ENCODE results near the gene VCAM1. TPM values are rescaled to one million over a fixed set of nuclear protein-coding genes. Genes with fewer than 3 reads are reported as not detected.
A peak's percentile ranks its signal among the peaks of the same experiment; 100 is the strongest.

VCAM1 gene
- polyA plus RNA-seq = not detected

- Mint-ChIP-seq H3K4me1 (peaks cover 6 to 9% of the 10 kb centered on the region in 2 donors), H3K9me3 (no peaks in the 10 kb centered on the region), H3K4me3 (no peak within 1 kb of the TSS), H3K27me3 (ENCODE audit: low read depth in 3 of 3) (peaks cover 0 to 9% (median 4%) of the 10 kb centered on the region in 3 donors), H3K27ac (peak within 1 kb of the TSS in 2 of 6 donors; percentile 41 to 54), H3K36me3 (no peaks in the 10 kb centered on the region)
- DNase-seq = no peak
Observed at GRCh38 chr1:100719490-100719889, at the start of gene VCAM1. VCAM1 (plus strand) TSS chr1:100719742; CDS start chr1:100719861, 119 bp downstream.

- peaks cover 2 to 8% (median 6%) of the 10 kb centered on the region in 3 donors for H3K27me3 Mint-ChIP-seq (ENCODE audit: low read depth in 3 of 3)
- peaks cover 0 to 4% (median 0%) of the 10 kb centered on the region in 3 donors for H3K36me3 Mint-ChIP-seq
- H3K9me3 Mint-ChIP-seq = peaks cover 0 to 7% (median 0%) of the 10 kb centered on the region in 6 donors
- DNase-seq = no peak
- H3K4me3 Mint-ChIP-seq = no peak overlapping the region
- H3K27ac Mint-ChIP-seq = no peak overlapping the region
- H3K4me1 Mint-ChIP-seq = no peaks in the 10 kb centered on the region
Observed at GRCh38 chr1:100670083-100670482, 49.5 kb upstream of the VCAM1 start.

GRCh38 chr1:100671601-100672000, 47.9 kb upstream of the VCAM1 start:
- Mint-ChIP-seq H3K9me3 (peaks cover 0 to 7% (median 0%) of the 10 kb centered on the region in 6 donors), H3K4me3 (no peak overlapping the region), H3K27ac (no peak overlapping the region)

GRCh38 chr1:100683448-100684349, 35.8 kb upstream of the VCAM1 start:
- H3K4me3 Mint-ChIP-seq = no peak overlapping the region
- H3K9me3 Mint-ChIP-seq = peaks cover 0 to 8% (median 5%) of the 10 kb centered on the region in 6 donors
- peaks cover 3 to 5% (median 4%) of the 10 kb centered on the region in 3 donors for H3K27me3 Mint-ChIP-seq (ENCODE audit: low read depth in 3 of 3)
- no peak for DNase-seq
- peak overlapping the region in 1 of 6 donors; percentile 19 for H3K27ac Mint-ChIP-seq
- no peaks in the 10 kb centered on the region for H3K4me1 Mint-ChIP-seq
- H3K36me3 Mint-ChIP-seq = peaks cover 0 to 6% (median 0%) of the 10 kb centered on the region in 3 donors

More at GRCh38 chr1:100671601-100672000, 47.9 kb upstream of the VCAM1 start:
- Mint-ChIP-seq H3K27me3 (ENCODE audit: low read depth in 3 of 3) (peaks cover 2 to 7% (median 6%) of the 10 kb centered on the region in 3 donors), H3K4me1 (no peaks in the 10 kb centered on the region), H3K36me3 (peaks cover 0 to 4% (median 0%) of the 10 kb centered on the region in 3 donors)
- no peak for DNase-seq

- H3K4me1 Mint-ChIP-seq = no peaks in the 10 kb centered on the region
- no peak overlapping the region for H3K27ac Mint-ChIP-seq
- peaks cover 0 to 11% (median 3%) of the 10 kb centered on the region in 3 donors for H3K36me3 Mint-ChIP-seq
- H3K27me3 Mint-ChIP-seq (ENCODE audit: low read depth in 3 of 3) = peaks cover 0 to 10% (median 7%) of the 10 kb centered on the region in 3 donors
- peaks cover 4 to 11% (median 7%) of the 10 kb centered on the region in 6 donors for H3K9me3 Mint-ChIP-seq
- H3K4me3 Mint-ChIP-seq = no peak overlapping the region
- DNase-seq = no peak
Observed at GRCh38 chr1:100699744-100700143, 19.8 kb upstream of the VCAM1 start.

- H3K9me3 Mint-ChIP-seq = peaks cover 0 to 6% (median 2%) of the 10 kb centered on the region in 6 donors
- H3K4me1 Mint-ChIP-seq = no peaks in the 10 kb centered on the region
- peaks cover 0 to 8% (median 0%) of the 10 kb centered on the region in 3 donors for H3K36me3 Mint-ChIP-seq
- peaks cover 0 to 10% (median 7%) of the 10 kb centered on the region in 3 donors for H3K27me3 Mint-ChIP-seq (ENCODE audit: low read depth in 3 of 3)
- DNase-seq = no peak
- H3K27ac Mint-ChIP-seq = no peak overlapping the region
- H3K4me3 Mint-ChIP-seq = no peak overlapping the region
Observed at GRCh38 chr1:100700586-100700985, 19.0 kb upstream of the VCAM1 start.

- no peak overlapping the region for H3K27ac Mint-ChIP-seq
- DNase-seq = no peak
- H3K4me1 Mint-ChIP-seq = no peaks in the 10 kb centered on the region
- peaks cover 0 to 3% (median 0%) of the 10 kb centered on the region in 6 donors for H3K9me3 Mint-ChIP-seq
- H3K4me3 Mint-ChIP-seq = no peak overlapping the region
- peaks cover 6 to 7% (median 7%) of the 10 kb centered on the region in 3 donors for H3K27me3 Mint-ChIP-seq (ENCODE audit: low read depth in 3 of 3)
- peaks cover 0 to 16% (median 0%) of the 10 kb centered on the region in 3 donors for H3K36me3 Mint-ChIP-seq
Observed at GRCh38 chr1:100703052-100703451, 16.5 kb upstream of the VCAM1 start.

GRCh38 chr1:100703716-100704115, 15.8 kb upstream of the VCAM1 start:
- H3K4me1 Mint-ChIP-seq = peaks cover 4 to 5% of the 10 kb centered on the region in 2 donors
- H3K36me3 Mint-ChIP-seq = peaks cover 0 to 16% (median 0%) of the 10 kb centered on the region in 3 donors
- no peak overlapping the region for H3K27ac Mint-ChIP-seq
- peaks cover 5 to 7% (median 6%) of the 10 kb centered on the region in 3 donors for H3K27me3 Mint-ChIP-seq (ENCODE audit: low read depth in 3 of 3)
- H3K4me3 Mint-ChIP-seq = no peak overlapping the region
- no peak for DNase-seq
- peaks cover 0 to 2% (median 0%) of the 10 kb centered on the region in 6 donors for H3K9me3 Mint-ChIP-seq

GRCh38 chr1:100704473-100704872, 15.1 kb upstream of the VCAM1 start:
- H3K4me3 Mint-ChIP-seq = no peak overlapping the region
- H3K4me1 Mint-ChIP-seq = peaks cover 6 to 8% of the 10 kb centered on the region in 2 donors
- H3K27me3 Mint-ChIP-seq (ENCODE audit: low read depth in 3 of 3) = peaks cover 5 to 7% (median 6%) of the 10 kb centered on the region in 3 donors
- DNase-seq = no peak
- H3K27ac Mint-ChIP-seq = no peak overlapping the region
- peaks cover 0 to 13% (median 0%) of the 10 kb centered on the region in 3 donors for H3K36me3 Mint-ChIP-seq
- H3K9me3 Mint-ChIP-seq = no peaks in the 10 kb centered on the region

GRCh38 chr1:100706296-100706695, 13.2 kb upstream of the VCAM1 start:
- H3K4me3 Mint-ChIP-seq = no peak overlapping the region
- DNase-seq = no peak
- peaks cover 0 to 2% (median 0%) of the 10 kb centered on the region in 6 donors for H3K9me3 Mint-ChIP-seq
- H3K27ac Mint-ChIP-seq = no peak overlapping the region
- H3K4me1 Mint-ChIP-seq = peaks cover 8 to 9% of the 10 kb centered on the region in 2 donors
- peaks cover 6 to 8% (median 7%) of the 10 kb centered on the region in 3 donors for H3K27me3 Mint-ChIP-seq (ENCODE audit: low read depth in 3 of 3)
- peaks cover 0 to 12% (median 0%) of the 10 kb centered on the region in 3 donors for H3K36me3 Mint-ChIP-seq

GRCh38 chr1:100706856-100707255, 12.7 kb upstream of the VCAM1 start:
- Mint-ChIP-seq H3K4me3 (no peak overlapping the region), H3K27me3 (ENCODE audit: low read depth in 3 of 3) (peaks cover 4 to 8% (median 8%) of the 10 kb centered on the region in 3 donors), H3K4me1 (peaks cover 14 to 15% of the 10 kb centered on the region in 2 donors), H3K9me3 (peaks cover 0 to 2% (median 0%) of the 10 kb centered on the region in 6 donors), H3K27ac (no peak overlapping the region), H3K36me3 (peaks cover 0 to 12% (median 0%) of the 10 kb centered on the region in 3 donors)
- no peak for DNase-seq

- H3K4me1 Mint-ChIP-seq = peaks cover 31 to 32% of the 10 kb centered on the region in 2 donors
- H3K27ac Mint-ChIP-seq = peak overlapping the region in 1 of 6 donors; percentile 10
- no peak for DNase-seq
- H3K9me3 Mint-ChIP-seq = peaks cover 0 to 2% (median 0%) of the 10 kb centered on the region in 6 donors
- H3K4me3 Mint-ChIP-seq = no peak overlapping the region
- peaks cover 14 to 16% (median 16%) of the 10 kb centered on the region in 3 donors for H3K27me3 Mint-ChIP-seq (ENCODE audit: low read depth in 3 of 3)
- H3K36me3 Mint-ChIP-seq = peaks cover 0 to 12% (median 0%) of the 10 kb centered on the region in 3 donors
Observed at GRCh38 chr1:100708476-100709062, 11.0 kb upstream of the VCAM1 start.

- H3K36me3 Mint-ChIP-seq = peaks cover 0 to 12% (median 0%) of the 10 kb centered on the region in 3 donors
- DNase-seq = no peak
- peak overlapping the region in 4 of 6 donors; percentile 75 to 98 (median 96) for H3K27ac Mint-ChIP-seq
- H3K4me3 Mint-ChIP-seq = peak overlapping the region in 2 of 5 donors; percentile 30 to 35
- H3K4me1 Mint-ChIP-seq = peaks cover 44 to 50% of the 10 kb centered on the region in 2 donors
- H3K27me3 Mint-ChIP-seq (ENCODE audit: low read depth in 3 of 3) = peaks cover 16 to 17% (median 17%) of the 10 kb centered on the region in 3 donors
- peaks cover 0 to 2% (median 0%) of the 10 kb centered on the region in 6 donors for H3K9me3 Mint-ChIP-seq
Observed at GRCh38 chr1:100710906-100711682, 8.4 kb upstream of the VCAM1 start.

Data from immature natural killer cell (primary cell).